ENCODE data around the gene FHDC1. TPM values are rescaled to one million over a fixed set of nuclear protein-coding genes. Genes with fewer than 3 reads are reported as not detected.

Gene FHDC1
- total RNA-seq, 1 experiment from 2014 or later, result 3.8 TPM

DNA sequence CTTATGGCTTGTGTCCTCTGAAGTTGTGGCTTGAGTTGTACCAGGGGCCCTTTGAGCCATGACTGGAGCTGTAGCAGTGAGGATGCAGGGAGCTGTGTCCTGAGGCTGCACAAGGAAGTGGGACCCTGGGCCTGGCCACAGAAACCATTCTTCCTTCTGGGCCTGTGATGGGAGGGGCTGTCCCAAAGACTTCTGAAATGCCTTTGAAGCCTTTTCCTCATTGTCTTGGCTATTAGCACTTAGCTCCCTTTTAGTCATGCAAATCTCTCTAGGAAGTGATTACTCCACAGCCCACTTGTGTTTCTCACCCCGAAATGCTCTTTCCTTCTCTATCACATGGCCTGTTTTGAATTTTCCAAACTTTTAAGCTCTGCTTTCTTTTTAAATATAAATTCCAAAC lies 92.4 kb downstream of the FHDC1 start:
- DNase-seq (ENCODE audit: extremely low read depth, low read depth), result no peak

Other genes with a start within 250 kb of the FHDC1 start
- 1.8 and 2.3 TPM in 2 replicates for gene TIGD4, start 156.6 kb upstream of the FHDC1 start, total RNA-seq (2014; rRNA removed; shearing (Covaris generic))
- gene ARFIP1, start 156.4 kb upstream of the FHDC1 start, total RNA-seq (2014; rRNA removed; shearing (Covaris generic)), result 43.6 and 47.9 TPM in 2 replicates

All from NCI-H460 (cell line).